OCI-LY7 (cell line): ENCODE data around the gene MLPH.

Experiments used
- CTCF ChIP-seq: fragments of 200-600 bp; sonication (generic); conservative IDR thresholded peaks from 2 replicates; pipeline ENCODE4 v1.5.1; 2014; ENCODE audit warnings: mild to moderate bottlenecking, antibody characterized with exemption, low read length, moderate library complexity, mixed read lengths
- EZH2phosphoT487 ChIP-seq: fragments of 200-600 bp; sonication (generic); IDR thresholded peaks from 2 replicates; pipeline ENCODE4 v1.6.1; 2018; ENCODE audit warnings: low read depth, borderline replicate concordance, mild to moderate bottlenecking, mixed run types, antibody characterized with exemption, low read length, moderate library complexity, mixed read lengths

GRCh38 chr2:237517163-237517562, 30.1 kb downstream of the MLPH start:
- no peak for TF ChIP-seq CTCF
- no peak for TF ChIP-seq EZH2phosphoT487
